Stimulated activated CD8-positive, alpha-beta memory T cell treated with anti-CD3 and anti-CD28 coated beads, Interleukin-15, amount 100 ng/mL, for 1 hour (primary cell): ENCODE results near the gene MOB4.
"Not testable (repeated sequence)": the region's sequence is repeated elsewhere in the genome, so short reads cannot be mapped to it uniquely, and the experiment has no call there.

ENCODE experiments used
- DNase-seq: peaks from one replicate; pipeline ENCODE4 v3.0.0-alpha.2; 2020; ENCODE audit warnings: low read depth

Gene MOB4

DNA sequence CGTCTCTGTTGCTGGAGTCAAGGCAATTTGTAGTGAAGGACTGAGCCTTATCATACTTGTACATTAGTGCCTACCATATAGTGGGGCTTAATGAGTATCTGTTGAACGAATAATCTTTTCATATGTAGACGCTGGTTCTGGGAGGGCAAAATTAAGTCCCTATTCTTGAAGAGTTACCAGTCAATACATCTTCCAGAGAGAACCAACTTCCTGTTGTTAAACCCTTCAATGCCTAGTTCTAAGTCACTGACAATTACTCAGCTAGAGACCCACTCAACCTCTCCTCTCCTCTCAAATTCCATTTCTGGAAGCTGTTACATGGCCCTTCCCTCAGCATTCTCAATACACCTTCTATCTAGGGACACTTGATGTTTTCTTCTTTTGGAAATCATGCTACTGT lies 1.1 kb upstream of the MOB4 start:
- DNase-seq: no peak

DNA sequence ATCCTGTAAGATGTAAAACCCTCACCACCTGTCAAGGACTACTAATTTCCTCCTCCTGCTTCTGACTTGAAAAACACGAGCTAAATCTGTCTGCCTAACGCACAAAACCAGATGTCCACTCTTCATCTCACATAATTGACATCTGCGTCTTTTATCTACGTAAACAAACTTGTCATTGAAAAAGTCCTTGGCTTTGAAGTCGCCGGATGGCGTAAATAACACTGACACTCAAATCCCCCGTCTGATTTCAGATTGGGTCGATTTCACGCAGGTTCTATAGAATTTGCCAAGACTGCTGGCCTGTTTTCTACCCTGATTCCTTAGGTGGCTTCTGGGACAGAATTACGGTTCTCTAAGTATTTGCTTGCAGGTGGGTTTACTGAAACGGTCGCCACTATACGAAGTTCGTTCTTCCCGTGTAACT lies 539 bp upstream of the MOB4 start:
- DNase-seq: no peak

DNA sequence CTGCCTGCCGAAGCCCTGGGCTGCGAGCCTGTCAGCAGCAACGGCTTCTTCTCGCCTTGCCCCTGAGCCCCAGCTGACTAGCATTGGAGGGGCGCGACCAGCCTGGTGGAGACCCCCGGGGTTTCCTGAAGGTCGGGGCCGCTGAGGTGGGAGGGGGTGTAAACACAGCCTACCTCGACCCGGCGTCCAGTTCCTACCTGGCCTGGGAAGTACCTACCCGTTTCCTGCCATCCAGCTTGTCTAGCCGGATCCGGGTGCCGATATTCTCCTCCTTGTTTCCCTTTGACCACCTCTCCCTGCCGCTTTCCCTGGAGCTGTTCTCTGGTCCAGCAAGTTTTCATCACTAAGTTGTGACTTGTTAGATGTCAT lies 511 bp downstream of the MOB4 start:
- DNase-seq: no peak

DNA sequence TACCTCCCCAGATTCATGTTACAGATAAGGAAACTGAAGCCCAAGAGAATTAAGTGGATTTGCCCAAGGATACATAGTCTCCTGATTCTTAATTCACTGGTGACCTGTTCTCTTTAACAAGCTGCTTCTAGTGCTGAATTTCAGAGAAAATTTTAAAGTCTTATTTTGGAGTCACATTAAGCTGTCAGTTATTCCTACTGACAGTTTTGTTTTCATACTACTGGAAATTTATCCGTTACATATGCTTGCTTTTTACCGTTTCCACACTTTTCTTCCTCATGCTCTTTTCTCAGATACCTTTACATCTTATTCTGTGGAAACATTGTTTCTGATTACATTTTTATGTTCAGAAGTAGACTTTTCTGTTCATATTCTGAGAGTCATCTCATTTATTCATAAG lies 1.3 kb downstream of the MOB4 start:
- no peak for DNase-seq

DNA sequence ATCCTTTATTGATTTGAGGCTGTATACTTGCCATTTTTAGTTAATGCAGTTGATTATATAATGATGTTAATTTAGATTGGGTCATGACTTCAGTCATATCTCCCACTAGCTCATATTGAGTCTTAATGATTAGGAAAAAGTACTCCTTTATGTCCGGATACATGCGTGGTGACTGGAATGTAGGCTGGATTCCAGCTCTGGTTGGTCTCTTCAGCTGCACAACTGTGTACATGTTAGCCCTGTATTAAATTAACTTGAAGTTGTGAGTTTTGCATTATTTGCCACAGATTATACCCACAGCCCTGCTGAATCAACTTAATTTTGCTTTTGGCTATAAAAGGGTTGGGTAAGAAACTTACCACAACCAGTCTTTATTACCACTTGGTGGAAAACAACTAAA lies 22.5 kb downstream of the MOB4 start:
- no peak for DNase-seq

DNA sequence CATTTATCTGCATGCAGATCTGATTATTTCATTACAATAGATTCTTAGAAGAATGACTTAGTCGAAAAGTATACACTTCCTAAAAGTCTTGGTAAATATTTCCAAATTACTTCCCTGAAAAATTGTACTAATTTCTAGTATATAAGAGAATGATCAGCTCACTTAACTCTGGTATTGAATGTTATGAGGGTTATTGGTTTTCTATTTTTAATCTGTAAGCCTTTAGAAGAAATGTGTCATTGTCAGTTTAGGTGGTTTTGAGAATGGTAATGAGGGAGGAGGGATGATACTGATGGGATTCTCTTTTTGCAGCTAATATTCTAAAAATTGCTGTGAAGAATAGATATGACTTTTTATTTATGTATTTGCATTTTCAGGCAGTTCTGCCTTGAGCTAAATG lies 23.9 kb downstream of the MOB4 start:
- no peak for DNase-seq

DNA sequence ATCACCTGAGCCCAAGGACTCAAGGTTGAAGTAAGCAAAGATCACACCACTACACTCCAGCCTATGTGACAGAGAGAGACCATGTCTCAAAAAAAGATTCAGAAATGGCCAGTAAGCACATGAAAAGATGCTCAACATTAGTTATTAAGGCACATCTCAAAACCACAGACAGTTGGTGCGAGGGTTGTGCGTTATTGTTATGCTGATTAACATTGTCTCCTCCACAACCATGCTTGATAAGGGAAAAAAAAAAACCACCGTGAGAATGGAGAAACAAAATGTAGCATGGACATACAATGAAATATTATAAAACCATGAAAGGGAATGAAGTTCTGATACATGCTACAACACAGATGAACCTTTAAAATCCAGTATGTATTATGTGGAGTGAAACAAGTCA lies 27.3 kb downstream of the MOB4 start:
- DNase-seq: no peak

DNA sequence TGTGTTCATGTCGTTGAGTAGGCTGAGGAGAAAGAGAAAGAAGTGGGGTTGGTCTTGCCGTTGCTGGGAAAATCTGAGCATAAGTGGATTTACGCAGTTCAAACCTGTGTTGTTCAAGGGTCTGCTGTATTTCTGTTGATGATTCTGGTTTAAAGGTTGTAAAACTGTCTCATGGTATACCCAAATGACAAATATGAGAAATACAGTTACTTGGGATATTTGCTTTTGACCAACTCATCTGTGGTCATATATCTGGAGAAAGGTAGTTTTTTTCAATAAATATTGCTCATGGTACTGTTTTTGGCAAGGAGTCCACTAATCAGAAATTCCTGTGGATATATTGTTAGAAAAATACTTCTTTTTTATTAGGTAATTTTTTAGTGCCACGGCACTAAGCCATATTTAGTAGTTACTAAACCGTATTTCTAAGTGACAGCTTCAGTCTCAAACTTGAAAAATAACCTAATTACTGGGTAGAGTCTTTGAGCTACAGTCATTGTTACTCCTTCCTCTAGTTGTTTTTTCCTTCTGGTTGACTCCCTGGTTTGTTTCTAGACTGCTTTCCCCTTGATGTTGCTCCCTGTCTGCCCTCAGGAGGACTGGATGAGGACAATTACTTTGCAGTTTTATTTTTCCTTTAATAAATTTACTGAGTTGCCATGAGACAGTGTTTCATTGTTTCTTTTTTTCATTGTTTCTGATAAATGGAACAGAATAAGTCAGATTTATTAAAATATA lies 31.5 kb downstream of the MOB4 start:
- no peak for DNase-seq

DNA sequence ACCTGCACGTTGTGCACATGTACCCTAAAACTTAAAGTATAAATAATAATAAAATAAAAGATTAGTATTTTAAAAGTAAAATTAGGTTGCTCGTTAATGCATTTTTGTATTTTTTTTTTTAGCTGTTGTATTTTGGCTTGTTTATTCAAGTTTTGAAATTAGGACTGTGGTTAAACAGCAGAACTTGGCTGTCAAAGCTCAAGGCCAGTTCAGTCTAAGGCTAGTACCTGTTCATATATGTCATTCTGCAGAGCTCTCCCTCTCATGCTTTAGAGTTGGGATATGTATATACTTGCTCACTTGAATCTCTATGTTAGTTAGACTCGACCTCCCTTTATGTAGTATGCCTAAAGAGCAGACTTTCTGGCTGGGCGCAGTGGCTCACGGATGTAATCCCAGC lies 32.7 kb downstream of the MOB4 start:
- DNase-seq: no peak

DNA sequence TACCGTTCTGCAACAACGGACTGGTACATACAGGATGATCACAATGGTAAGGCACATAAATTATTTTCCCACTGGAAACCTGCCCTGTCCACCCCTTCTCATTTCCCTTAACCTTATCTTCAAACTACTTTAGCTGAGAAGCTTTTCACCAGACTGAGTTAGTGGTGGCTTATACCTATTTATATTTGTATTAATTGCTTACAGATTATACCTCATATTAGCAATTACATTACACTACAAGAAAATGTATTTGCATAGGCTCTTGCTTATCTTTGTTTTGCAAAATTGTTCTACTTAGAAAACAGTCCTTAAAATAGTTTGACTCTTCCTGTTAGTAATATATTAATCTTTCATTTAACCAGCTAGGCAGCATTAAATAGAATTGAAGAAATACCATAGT lies 35.4 kb downstream of the MOB4 start:
- not testable (repeated sequence) for DNase-seq

DNA sequence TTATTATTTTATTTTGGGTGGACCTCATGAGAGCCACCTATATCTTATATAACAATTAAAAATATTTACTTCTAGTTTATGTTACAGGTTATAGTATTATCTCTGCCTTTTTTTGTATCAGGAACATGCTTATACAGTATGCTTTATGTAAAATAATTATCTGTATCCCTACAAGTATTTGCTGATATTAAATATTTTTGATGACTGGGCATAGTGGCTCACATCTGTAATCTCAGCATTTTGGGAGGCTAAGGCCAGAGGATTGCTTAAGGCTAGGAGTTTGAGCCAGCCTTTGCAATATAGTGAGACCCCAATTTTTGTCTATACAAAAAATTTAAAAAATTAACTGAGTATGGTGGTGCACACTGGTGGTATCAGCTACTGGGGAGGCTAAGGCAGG lies 39.6 kb downstream of the MOB4 start:
- no peak for DNase-seq

DNA sequence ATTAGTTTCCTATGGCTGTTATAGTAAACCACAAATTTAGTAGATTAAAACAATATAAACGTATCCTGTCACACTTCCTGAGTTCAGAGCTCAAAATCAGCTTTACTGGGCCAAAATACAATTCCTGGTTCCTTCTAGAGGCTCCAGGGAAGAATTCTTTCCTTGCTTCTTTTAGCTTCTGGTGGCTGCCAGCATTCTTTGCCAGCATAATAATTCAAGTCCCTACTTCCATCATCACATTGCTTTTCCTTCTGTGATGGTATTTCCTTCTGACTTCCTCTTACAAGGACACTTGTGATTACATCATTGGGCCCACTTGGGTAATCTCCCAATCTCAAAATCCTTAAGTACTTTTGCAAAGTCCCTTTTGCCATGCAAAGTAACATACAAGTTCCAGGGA lies 40.6 kb downstream of the MOB4 start:
- DNase-seq: no peak

DNA sequence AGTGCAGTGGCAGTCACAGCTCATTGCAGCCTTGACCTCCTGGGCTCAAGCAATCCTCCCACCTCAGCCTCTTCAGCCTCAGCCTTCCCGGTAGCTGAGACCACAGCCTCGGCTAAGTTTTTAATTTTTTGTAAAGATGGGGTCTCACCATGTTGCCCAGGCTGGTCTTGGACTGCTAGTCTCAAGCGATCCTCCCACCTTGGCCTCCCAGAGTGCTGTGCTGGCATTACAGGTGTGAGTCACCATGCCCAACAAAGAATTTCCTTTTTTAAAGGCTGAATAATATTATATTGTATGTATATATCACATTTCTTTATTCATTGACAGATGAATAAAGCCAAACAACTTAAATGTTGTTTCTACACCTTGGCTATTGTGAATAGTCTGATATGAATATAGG lies 42.5 kb downstream of the MOB4 start:
- no peak for DNase-seq

DNA sequence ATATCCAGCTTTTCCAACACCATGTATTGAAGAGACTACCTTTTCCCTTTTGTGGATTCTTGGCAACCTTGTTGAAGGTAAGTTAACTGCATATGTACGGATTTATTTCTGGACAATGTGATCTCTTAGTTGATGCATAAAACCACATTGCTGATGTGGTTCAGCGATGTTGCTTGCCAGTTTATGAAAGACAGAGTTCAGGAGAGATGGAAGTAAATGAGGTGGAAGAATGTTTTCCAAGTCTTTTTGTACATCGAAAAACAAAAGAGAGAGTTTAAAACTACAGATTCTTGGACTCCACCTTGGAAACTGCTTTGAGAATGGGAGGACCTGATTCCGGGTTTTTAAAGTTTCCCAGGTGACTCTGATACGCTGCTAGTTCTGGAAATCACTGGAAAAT lies 43.8 kb downstream of the MOB4 start:
- no peak for DNase-seq

DNA sequence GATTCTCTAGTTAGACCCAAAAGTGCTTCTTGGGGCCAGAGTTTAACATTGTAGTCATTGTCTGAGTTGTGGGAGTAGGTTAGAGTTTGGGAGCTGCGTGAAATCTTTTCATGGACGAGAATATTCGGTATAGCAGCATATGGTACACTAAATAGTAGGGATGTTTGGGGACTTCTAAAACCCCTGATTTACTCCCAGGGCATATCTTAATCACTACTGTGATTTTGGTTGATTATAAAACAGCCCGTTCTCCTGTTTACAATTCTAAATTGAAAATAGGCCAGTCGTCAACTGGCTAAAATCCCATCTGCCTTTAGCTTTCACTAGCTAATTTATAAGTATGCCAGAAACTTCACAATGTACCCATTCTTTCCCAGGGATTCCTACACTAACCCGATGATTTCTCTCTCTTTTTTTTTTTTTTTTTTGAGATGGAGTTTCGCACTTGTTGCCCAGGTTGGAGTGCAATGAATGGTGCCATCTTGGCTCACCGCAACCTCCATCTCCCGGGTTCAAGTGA lies 44.3 kb downstream of the MOB4 start:
- no peak for DNase-seq

DNA sequence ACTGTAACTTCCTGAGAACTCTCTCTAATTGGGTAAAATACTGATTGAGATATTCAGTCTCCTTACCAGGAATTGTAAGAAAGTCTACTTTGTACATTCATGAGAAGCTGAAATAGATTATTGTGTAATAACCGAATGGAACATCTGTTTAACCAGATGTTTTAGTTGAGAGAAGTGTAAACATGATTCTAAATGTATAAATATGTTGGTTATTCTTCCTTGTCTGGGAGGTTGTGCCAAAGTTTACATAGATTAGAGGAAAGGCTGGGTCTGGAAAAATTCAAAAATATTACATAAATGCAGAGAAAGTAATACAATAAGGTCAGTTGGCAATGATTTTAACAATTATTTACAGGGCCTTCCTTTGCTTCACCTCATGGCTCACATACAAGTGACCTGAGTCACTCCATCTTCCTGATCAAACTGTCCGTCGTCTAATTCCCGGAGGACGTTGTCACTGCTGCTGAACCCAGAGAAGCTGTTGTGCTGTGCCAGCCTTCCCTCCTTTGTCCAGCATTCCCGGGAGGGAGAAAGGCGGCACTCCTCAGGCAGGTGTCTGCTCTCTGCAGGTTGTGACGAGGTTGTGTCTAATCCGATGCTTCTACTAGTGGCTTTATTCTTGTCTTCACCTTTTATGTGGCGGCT lies 55.9 kb downstream of the MOB4 start:
- DNase-seq: no peak

DNA sequence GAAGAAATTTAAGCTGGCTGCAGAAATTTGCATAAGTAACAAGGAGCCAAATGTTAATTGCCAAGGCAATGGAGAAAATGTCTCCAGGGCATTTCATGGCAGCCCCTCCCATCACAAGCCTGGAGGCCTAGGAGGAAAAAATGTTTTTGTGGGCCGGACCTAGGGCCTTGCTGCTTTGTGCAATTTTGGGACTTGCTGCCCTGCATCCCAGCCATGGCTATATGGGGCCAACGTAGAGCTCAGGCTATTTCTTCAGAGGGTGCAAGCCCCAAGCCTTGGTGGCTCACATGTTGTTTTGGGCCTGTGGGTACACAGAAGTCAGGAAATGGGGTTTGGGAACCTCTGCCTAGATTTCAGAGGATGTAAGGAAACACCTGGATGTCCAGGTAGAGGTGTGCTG lies 57.7 kb downstream of the MOB4 start:
- DNase-seq: no peak

DNA sequence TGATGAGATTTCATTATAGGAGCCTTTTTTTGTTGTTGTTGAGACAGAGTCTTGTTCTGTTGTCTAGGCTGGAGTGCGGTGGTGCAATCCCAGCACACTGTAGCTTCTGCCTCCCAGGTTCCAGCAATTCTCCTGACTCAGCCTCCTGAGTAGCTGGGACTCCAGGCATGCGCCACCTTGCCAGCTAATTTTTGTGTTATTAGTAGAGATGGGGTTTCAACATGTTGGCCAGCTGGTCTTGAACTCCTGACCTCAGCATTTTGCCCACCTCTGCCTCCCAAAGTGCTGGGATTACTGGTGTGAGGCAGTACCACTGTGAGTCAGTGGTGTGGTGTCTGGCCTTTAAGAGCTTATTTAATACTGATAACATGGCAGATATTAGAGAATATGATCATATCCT lies 60.1 kb downstream of the MOB4 start:
- DNase-seq: no peak

DNA sequence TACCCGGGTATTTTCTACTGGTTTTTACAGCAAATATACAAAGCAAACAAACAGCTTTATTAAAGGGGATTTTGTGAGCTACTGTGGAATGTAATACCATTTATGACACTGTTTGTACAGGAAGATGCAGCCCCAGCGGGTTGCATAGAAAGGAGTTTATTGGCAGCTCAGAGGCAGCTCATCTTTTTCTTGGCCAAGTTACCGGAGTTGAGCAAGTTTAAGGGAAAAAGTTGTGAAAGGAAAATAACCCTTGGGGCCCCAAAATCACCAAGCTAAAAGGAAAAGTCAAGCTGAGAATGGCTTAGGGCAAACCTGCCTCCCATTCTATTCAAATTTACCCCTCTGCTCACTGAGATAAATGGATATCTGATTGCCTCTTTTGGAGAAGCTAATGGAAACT lies 60.8 kb downstream of the MOB4 start:
- no peak for DNase-seq

DNA sequence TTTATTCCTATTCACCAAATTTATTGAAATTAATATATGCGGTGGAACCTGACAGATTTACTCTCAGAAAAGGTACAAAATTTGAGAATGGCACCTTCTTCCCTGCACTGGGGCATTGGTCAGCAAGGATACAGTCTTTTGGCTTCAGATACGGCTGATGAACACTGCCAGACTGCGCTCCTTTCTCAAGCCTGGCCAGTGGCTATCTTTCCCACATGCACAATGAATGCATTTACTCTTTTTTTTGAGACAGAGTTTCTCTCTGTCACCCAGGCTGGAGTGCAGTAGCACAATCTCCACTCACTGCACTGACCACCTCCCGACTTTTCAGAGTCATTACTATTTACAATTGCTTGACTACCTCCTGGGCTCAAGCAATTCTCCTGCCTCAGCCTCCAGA lies 61.6 kb downstream of the MOB4 start:
- no peak for DNase-seq

DNA sequence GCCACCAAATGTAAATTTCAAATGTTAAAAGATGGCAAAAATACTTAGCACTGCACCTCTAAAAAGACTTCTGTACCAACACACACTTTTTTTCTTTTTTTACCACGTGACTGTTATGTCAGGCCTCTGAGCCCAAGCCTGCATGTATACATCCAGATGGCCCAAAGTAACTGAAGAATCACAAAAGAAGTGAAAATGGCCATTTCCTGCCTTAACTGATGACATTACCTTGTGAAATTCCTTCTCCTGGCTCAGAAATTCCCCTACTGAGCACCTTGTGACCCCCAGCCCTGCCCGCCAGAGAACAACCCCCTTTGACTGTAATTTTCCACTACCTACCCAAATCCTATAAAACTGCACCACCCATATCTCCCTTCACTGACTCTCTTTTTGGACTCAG lies 62.4 kb downstream of the MOB4 start:
- DNase-seq: not testable (repeated sequence)

DNA sequence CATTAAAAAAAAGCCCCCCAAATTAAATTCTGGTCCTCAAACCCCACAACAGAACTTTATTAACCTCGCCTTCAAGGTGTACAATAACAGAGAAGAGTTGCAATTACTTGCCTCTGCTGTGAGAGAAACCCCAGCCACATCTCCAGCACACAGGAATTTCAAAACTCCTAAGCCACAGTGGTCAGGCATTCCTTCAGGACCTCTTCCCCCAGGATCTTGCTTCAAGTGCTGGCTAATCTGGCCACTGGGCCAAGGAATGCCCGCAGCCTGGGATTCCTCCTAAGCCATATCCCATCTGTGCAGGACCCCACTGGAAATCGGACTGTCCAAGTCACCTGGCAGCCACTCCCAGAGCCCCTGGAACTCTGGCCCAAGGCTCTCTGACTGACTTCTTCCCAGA lies 64.3 kb downstream of the MOB4 start:
- not testable (repeated sequence) for DNase-seq

DNA sequence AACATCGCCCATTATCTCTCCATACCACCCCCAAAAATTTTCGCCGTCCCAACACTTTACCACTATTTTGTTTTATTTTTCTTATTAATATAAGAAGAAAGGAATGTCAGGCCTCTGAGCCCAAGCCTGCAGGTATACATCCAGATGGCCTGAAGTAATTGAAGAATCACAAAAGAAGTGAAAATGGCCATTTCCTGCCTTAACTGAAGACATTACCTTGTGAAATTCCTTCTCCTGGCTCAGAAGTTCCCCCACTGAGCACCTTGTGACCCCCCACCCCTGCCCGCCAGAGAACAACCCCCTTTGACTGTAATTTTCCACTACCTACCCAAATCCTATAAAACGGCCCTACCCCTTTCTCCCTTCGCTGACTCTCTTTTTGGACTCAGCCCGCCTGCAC lies 71.4 kb downstream of the MOB4 start:
- DNase-seq: not testable (repeated sequence)
